ENCODE data around the gene RAET1G.
"Not testable (repeated sequence)": the region's sequence is repeated elsewhere in the genome, so short reads cannot be mapped to it uniquely, and the experiment has no call there.

RAET1G gene

GRCh38 chr6:149953390-149953789 lies 30.5 kb upstream of the RAET1G start:
- DNase-seq, result not testable (repeated sequence)

- no peak for DNase-seq
Observed at GRCh38 chr6:149951626-149952025, 28.7 kb upstream of the RAET1G start.

- no peak for DNase-seq
Observed at GRCh38 chr6:149951096-149951495, 28.2 kb upstream of the RAET1G start.

- no peak for DNase-seq
Observed at GRCh38 chr6:149950423-149950822, 27.5 kb upstream of the RAET1G start.

GRCh38 chr6:149948616-149949015 lies 25.7 kb upstream of the RAET1G start:
- no peak for DNase-seq

GRCh38 chr6:149948011-149948410 lies 25.1 kb upstream of the RAET1G start:
- no peak for DNase-seq

- not testable (repeated sequence) for DNase-seq
Observed at GRCh38 chr6:149947533-149947932, 24.6 kb upstream of the RAET1G start.

- DNase-seq, result not testable (repeated sequence)
Observed at GRCh38 chr6:149946631-149947030, 23.7 kb upstream of the RAET1G start.

- not testable (repeated sequence) for DNase-seq
Observed at GRCh38 chr6:149945276-149945675, 22.4 kb upstream of the RAET1G start.

- DNase-seq, result not testable (repeated sequence)
Observed at GRCh38 chr6:149943321-149943720, 20.4 kb upstream of the RAET1G start.

GRCh38 chr6:149942461-149942829 lies 19.5 kb upstream of the RAET1G start:
- no peak for DNase-seq

GRCh38 chr6:149941583-149942460 lies 18.9 kb upstream of the RAET1G start, which contains the start of gene ULBP2:
TSS of gene ULBP2 (plus strand) at chr6:149942014. CDS start at chr6:149942073, 59 bp downstream.
- peak; percentile 67 for DNase-seq

GRCh38 chr6:149940672-149940982 lies 17.7 kb upstream of the RAET1G start:
- no peak for DNase-seq

GRCh38 chr6:149939909-149940671 lies 17.2 kb upstream of the RAET1G start:
- DNase-seq, result no peak

GRCh38 chr6:149939356-149939648 lies 16.4 kb upstream of the RAET1G start:
- DNase-seq, result no peak

- DNase-seq, result no peak
Observed at GRCh38 chr6:149938571-149939355, 15.8 kb upstream of the RAET1G start.

- DNase-seq, result not testable (repeated sequence)
Observed at GRCh38 chr6:149938013-149938570, 15.2 kb upstream of the RAET1G start.

GRCh38 chr6:149936743-149937142 lies 13.8 kb upstream of the RAET1G start:
- DNase-seq, result no peak

- no peak for DNase-seq
Observed at GRCh38 chr6:149935668-149936067, 12.7 kb upstream of the RAET1G start.

- DNase-seq, result no peak
Observed at GRCh38 chr6:149935246-149935645, 12.3 kb upstream of the RAET1G start.

- DNase-seq, result peak; percentile 20
Observed at GRCh38 chr6:149934249-149935156, 11.6 kb upstream of the RAET1G start.

GRCh38 chr6:149933461-149933860 lies 10.5 kb upstream of the RAET1G start:
- DNase-seq, result no peak
